Measurements from ENCODE around the gene CEP63. TPM values are rescaled to one million over a fixed set of nuclear protein-coding genes. Genes with fewer than 3 reads are reported as not detected.
A peak's percentile ranks its signal among the peaks of the same experiment; 100 is the strongest.

Gene CEP63
- total and polyA plus RNA-seq, 9 of the 15 experiments (the other 6 are each of a cell fraction or from before 2014, with no cell fraction given) = 5.1 to 17.8 (median 10.6) TPM

GRCh38 chr3:134481166-134481565 lies 4.7 kb upstream of the CEP63 start:
- H2AFZ ChIP-seq (ENCODE audit: low read depth, low read length) = no peak overlapping the region
- H3K4me2 ChIP-seq (ENCODE audit: insufficient read depth, low read length) = no peak overlapping the region
- TF ChIP-seq MYBL2 (IDR thresholded peaks at IDR 0.05; ENCODE audit: low read depth) (no peak), MYBL2 (CRISPR knock-in tag; IDR thresholded peaks at IDR 0.05; ENCODE audit: borderline replicate concordance) (no peak), EZH2 (IDR thresholded peaks at IDR 0.05; ENCODE audit: borderline replicate concordance, low read depth, low read length) (no peak)
- no peaks in the 10 kb centered on the region for H3K9me3 ChIP-seq (replicated peaks; ENCODE audit: control insufficient read depth, insufficient read depth, low read depth, low read length)
- POLR2A ChIA-PET = interaction anchor here (1.2 kb wide), 1 partner anchor 179 kb away, joined by 3 read pairs; no protein-coding TSS in a partner anchor
- 88% methylated on average over 1 of the region's 1 CpG for WGBS (ENCODE audit: insufficient coverage, low coverage, missing lambda C conversion rate)
- no peaks in the 10 kb centered on the region for H3K9me1 ChIP-seq (ENCODE audit: control insufficient read depth, insufficient read depth, low read length)
- ATAC-seq (no peak), FAIRE-seq (no peak), DNase-seq (ENCODE audit: extremely low read depth in 1 of 4, low spot score in 3 of 4) (no peak)
- H3K27ac ChIP-seq (ENCODE audit: extremely low read depth, low read depth, low read length) = no peak overlapping the region
- no peaks in the 10 kb centered on the region for H3K27me3 ChIP-seq (ENCODE audit: control insufficient read depth in 2 of 2, insufficient read depth in 2 of 2, low read length in 2 of 2)
- no peaks in the 10 kb centered on the region for H4K20me1 ChIP-seq (replicated peaks; ENCODE audit: control insufficient read depth, insufficient read depth, low read length)
- H3K4me1 ChIP-seq (replicated peaks in 1 of 2; ENCODE audit: control insufficient read depth in 2 of 2, insufficient read depth in 2 of 2, low read length in 2 of 2) = peaks cover 8 to 9% of the 10 kb centered on the region in 2 experiments; a peak in 4 of 5 replicates
- no TSS peak for BruUV-seq (replicated peaks)
- no peak overlapping the region for H3K9ac ChIP-seq (ENCODE audit: insufficient read depth in 1 of 2, low read depth in 2 of 2, low read length in 2 of 2)
- in situ Hi-C loops (cut with MboI) (loop anchor here (25.0 kb wide), 1 partner anchor 669 kb away; the partner anchor contains the start of gene SRPRB), intact Hi-C loops (cut with micrococcal nuclease) (no loop called here)
- no peak overlapping the region for H3K4me3 ChIP-seq
- H3K36me3 ChIP-seq (ENCODE audit: control insufficient read depth, insufficient read depth, low read length) = peaks cover 72% of the 10 kb centered on the region
- peaks cover 30% of the 10 kb centered on the region for H3K79me2 ChIP-seq (ENCODE audit: control insufficient read depth, insufficient read depth, low read length)
- CTCF ChIA-PET (ENCODE audit: low intra/inter-chr PET ratio) = no interaction called here

GRCh38 chr3:134482622-134483021 lies 3.2 kb upstream of the CEP63 start:
- DNase-seq (ENCODE audit: extremely low read depth in 1 of 4, low spot score in 3 of 4) (no peak), ATAC-seq (no peak), FAIRE-seq (no peak)
- H3K9me3 ChIP-seq (replicated peaks; ENCODE audit: control insufficient read depth, insufficient read depth, low read depth, low read length) = no peaks in the 10 kb centered on the region
- intact Hi-C loops (cut with micrococcal nuclease) (no loop called here), in situ Hi-C loops (cut with MboI) (loop anchor here (25.0 kb wide), 1 partner anchor 670 kb away; the partner anchor contains the start of gene SRPRB)
- no TSS peak for BruUV-seq (replicated peaks)
- H3K27me3 ChIP-seq (ENCODE audit: control insufficient read depth in 2 of 2, insufficient read depth in 2 of 2, low read length in 2 of 2) = no peaks in the 10 kb centered on the region
- H3K4me3 ChIP-seq = no peak overlapping the region
- no peak for TF ChIP-seq GTF2B (IDR thresholded peaks at IDR 0.05; ENCODE audit: extremely low read depth, insufficient read length)
- TF ChIP-seq TAF7 (tag; IDR thresholded peaks at IDR 0.05) = no peak
- TF ChIP-seq CEBPG (CRISPR knock-in tag; IDR thresholded peaks at IDR 0.05) = no peak
- peak; percentile 35 to 88; a peak in 3 of 4 replicates for TF ChIP-seq CEBPG (tag; conservative IDR thresholded peaks at IDR 0.05 in 1 of 2, IDR thresholded peaks at IDR 0.05 in 1 of 2)
- peak; percentile 89 for TF ChIP-seq CEBPB (tag; IDR thresholded peaks at IDR 0.05)
- TF ChIP-seq DNMT1 (IDR thresholded peaks at IDR 0.05) = no peak
- no peak for TF ChIP-seq LARP7 (IDR thresholded peaks at IDR 0.05)
- TF ChIP-seq ZBTB34 (CRISPR knock-in tag; IDR thresholded peaks at IDR 0.05) = no peak
- TF ChIP-seq OTX1 (CRISPR knock-in tag; IDR thresholded peaks at IDR 0.05) = no peak
- ChIA-PET CTCF (ENCODE audit: low intra/inter-chr PET ratio) (no interaction called here), POLR2A (interaction anchor here (1.0 kb wide), 1 partner anchor 9 kb away, joined by 4 read pairs; no protein-coding TSS in a partner anchor)
- H3K79me2 ChIP-seq (ENCODE audit: control insufficient read depth, insufficient read depth, low read length) = peaks cover 44% of the 10 kb centered on the region
- H4K20me1 ChIP-seq (replicated peaks; ENCODE audit: control insufficient read depth, insufficient read depth, low read length) = no peaks in the 10 kb centered on the region
- no peaks in the 10 kb centered on the region for H3K9me1 ChIP-seq (ENCODE audit: control insufficient read depth, insufficient read depth, low read length)
- no peak overlapping the region for H3K4me2 ChIP-seq (ENCODE audit: insufficient read depth, low read length)
- H3K9ac ChIP-seq (ENCODE audit: insufficient read depth in 1 of 2, low read depth in 2 of 2, low read length in 2 of 2) = no peak overlapping the region
- 90% methylated on average over 3 of the region's 3 CpGs for WGBS (ENCODE audit: insufficient coverage, low coverage, missing lambda C conversion rate)
- peaks cover 8 to 13% of the 10 kb centered on the region in 2 experiments; a peak in 4 of 5 replicates for H3K4me1 ChIP-seq (replicated peaks in 1 of 2; ENCODE audit: control insufficient read depth in 2 of 2, insufficient read depth in 2 of 2, low read length in 2 of 2)
- H3K27ac ChIP-seq (ENCODE audit: extremely low read depth, low read depth, low read length) = no peak overlapping the region
- no peak overlapping the region for H2AFZ ChIP-seq (ENCODE audit: low read depth, low read length)
- peaks cover 60% of the 10 kb centered on the region for H3K36me3 ChIP-seq (ENCODE audit: control insufficient read depth, insufficient read depth, low read length)
